Chondrocyte (in vitro differentiated cells): ENCODE data around the gene TMEM213. TPM values are rescaled to one million over a fixed set of nuclear protein-coding genes. Genes with fewer than 3 reads are reported as not detected.
"Not testable (repeated sequence)": the region's sequence is repeated elsewhere in the genome, so short reads cannot be mapped to it uniquely, and the experiment has no call there.

Experiments
- DNase-seq: peaks from one replicate; pipeline ENCODE4 v3.0.0; 2021; ENCODE audit warnings: mixed read lengths, low spot score
- H3K27ac Mint-ChIP-seq: one replicate; pipeline ENCODE4 v1.8.0; 2021; ENCODE audit warnings: mild to moderate bottlenecking, moderate library complexity, mixed read lengths; ENCODE audit not compliant: unreplicated experiment
- H3K27me3 Mint-ChIP-seq: 2 replicates; pipeline ENCODE4 v1.8.0; 2021; ENCODE audit warnings: low read depth, mixed read lengths
- H3K36me3 Mint-ChIP-seq: 2 replicates; pipeline ENCODE4 v1.8.0; 2021; ENCODE audit warnings: low read depth, mixed read lengths
- H3K4me1 Mint-ChIP-seq: 2 replicates; pipeline ENCODE4 v1.8.0; 2021; ENCODE audit warnings: low read depth, mild to moderate bottlenecking, mixed read lengths
- H3K4me3 Mint-ChIP-seq: one replicate; pipeline ENCODE4 v1.8.0; 2021; ENCODE audit warnings: mild to moderate bottlenecking, moderate library complexity, mixed read lengths; ENCODE audit not compliant: unreplicated experiment
- H3K9me3 Mint-ChIP-seq: 2 replicates; pipeline ENCODE4 v1.8.0; 2021; ENCODE audit warnings: low read depth, mixed read lengths
- total RNA-seq: library from RNA; stranded (reverse); gene quantifications from 3 replicates; pipeline ENCODE4 v1.2.1, GENCODE V29; 2021
- TF ChIP-seq, protein P1 (sequence below): fragments of 200-600 bp; sonication (generic); IDR thresholded peaks from 2 replicates; pipeline ENCODE4 v1.5.0; 2021; ENCODE audit warnings: antibody characterized with exemption, mild to moderate bottlenecking, moderate library complexity

Gene TMEM213
- total RNA-seq, 1 donor from 2014 or later = not detected

DNA sequence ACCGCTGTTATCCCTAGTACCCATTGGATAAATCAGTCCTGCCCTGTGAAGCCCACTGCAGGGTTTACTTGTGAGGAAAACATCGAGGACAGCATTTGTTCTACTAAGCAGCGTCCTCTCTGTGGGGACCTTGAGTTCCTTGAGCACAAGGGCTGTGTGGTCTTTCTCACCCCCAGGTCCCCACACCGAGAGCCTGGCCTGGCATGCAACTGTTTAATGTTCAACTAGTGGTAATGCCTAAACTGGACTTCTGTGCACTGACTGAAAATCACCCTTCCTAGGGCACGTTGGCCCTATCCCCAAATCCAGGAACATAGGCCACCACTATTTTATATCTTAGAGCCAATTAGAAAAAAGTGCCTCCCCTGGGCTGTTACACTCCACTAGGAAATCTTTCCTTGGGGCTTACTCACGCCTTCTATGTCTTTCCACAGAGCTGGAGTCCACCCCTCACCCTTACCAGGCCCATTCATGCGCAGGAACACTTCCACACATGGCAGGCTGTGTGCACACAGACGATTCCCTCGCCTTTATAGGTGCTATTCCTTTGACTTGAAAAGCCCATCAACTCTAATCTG lies 1.7 kb upstream of the TMEM213 start:
- TF ChIP-seq, protein P1, sequence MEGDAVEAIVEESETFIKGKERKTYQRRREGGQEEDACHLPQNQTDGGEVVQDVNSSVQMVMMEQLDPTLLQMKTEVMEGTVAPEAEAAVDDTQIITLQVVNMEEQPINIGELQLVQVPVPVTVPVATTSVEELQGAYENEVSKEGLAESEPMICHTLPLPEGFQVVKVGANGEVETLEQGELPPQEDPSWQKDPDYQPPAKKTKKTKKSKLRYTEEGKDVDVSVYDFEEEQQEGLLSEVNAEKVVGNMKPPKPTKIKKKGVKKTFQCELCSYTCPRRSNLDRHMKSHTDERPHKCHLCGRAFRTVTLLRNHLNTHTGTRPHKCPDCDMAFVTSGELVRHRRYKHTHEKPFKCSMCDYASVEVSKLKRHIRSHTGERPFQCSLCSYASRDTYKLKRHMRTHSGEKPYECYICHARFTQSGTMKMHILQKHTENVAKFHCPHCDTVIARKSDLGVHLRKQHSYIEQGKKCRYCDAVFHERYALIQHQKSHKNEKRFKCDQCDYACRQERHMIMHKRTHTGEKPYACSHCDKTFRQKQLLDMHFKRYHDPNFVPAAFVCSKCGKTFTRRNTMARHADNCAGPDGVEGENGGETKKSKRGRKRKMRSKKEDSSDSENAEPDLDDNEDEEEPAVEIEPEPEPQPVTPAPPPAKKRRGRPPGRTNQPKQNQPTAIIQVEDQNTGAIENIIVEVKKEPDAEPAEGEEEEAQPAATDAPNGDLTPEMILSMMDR = no peak
- Mint-ChIP-seq H3K27ac (no peak overlapping the region), H3K4me1 (peaks cover 4% of the 10 kb centered on the region), H3K9me3 (no peaks in the 10 kb centered on the region), H3K4me3 (no peak overlapping the region), H3K27me3 (peaks cover 21% of the 10 kb centered on the region), H3K36me3 (peaks cover 2% of the 10 kb centered on the region)
- no peak for DNase-seq

DNA sequence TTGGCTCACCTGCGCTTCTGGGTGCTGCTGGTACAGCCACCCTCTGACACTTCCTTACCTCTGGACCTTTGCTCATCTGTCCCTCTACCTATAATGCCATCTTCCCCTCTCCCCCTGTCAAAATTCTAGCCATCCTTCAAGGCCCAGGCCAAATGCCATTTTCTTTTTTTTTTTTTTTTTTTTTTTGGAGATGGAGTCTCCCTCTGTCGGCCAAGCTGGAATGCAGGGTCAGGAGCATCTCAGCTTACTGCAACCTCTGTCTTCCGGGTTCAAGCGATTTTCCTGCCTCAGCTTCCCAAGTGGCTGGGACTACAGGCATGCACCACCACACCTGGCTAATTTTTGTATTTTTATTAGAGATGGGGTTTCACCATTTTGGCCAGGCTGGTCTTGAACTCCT lies 748 bp upstream of the TMEM213 start:
- not testable (repeated sequence) for H3K27ac Mint-ChIP-seq, H3K9me3 Mint-ChIP-seq, H3K4me1 Mint-ChIP-seq, H3K4me3 Mint-ChIP-seq, H3K36me3 Mint-ChIP-seq, DNase-seq
- peaks cover 21% of the 10 kb centered on the region for H3K27me3 Mint-ChIP-seq

DNA sequence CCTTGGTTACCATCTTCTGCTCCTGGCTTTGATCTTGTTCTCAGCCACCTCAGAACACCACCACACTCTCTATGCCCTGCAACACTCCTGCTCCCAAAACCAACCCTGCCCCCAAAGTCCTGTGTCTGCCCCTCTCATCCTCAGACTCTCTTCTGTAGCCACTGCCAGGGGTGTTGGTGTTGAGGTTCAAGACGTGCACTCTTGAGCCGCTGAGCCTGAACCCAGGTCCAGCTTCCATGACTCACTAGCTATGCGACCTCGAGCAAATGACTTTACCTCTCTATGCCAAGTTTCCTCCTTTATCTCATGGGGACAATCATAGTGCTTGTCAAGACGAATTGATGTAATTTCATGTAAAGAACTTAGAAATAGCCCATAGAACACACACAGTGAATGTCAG lies 1.0 kb downstream of the TMEM213 start:
- no peak overlapping the region for H3K27ac Mint-ChIP-seq
- H3K9me3 Mint-ChIP-seq = no peaks in the 10 kb centered on the region
- peaks cover 2% of the 10 kb centered on the region for H3K36me3 Mint-ChIP-seq
- H3K27me3 Mint-ChIP-seq = peaks cover 21% of the 10 kb centered on the region
- TF ChIP-seq, protein P1 = no peak
- peaks cover 4% of the 10 kb centered on the region for H3K4me1 Mint-ChIP-seq
- no peak for DNase-seq
- no peak overlapping the region for H3K4me3 Mint-ChIP-seq

DNA sequence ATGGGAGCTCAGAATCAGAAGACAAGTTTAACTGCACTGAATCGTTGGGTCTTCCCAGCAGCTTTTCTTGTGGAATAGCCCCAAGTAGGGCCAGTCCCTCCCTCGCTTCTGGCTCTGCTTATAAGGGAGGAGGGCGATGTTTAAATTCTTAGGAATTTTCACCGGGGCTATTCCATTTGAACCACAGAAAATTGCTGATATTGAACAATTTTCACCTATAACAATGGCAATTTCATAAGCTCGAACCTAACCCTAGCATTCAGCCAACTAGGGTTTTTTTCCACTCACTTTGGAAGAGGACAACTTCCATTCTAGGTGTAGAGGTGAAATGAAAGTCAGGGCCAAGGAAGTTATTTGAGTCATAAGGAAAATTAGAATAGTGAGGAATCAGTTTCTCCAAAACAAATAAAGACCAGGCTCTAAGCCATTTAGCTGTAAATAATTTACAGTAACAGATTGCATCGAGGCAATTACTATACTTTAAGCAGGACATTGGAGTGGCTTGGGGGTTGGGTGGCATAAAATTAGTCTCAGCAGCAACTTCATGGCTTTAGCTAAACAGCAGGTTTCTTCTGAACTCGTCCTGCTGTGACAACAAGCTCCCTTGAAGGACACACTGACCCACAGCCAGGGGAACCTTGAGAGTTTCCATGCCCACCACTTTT lies 1.7 kb downstream of the TMEM213 start:
- H3K4me1 Mint-ChIP-seq = peaks cover 2% of the 10 kb centered on the region
- TF ChIP-seq, protein P1 = no peak

DNA sequence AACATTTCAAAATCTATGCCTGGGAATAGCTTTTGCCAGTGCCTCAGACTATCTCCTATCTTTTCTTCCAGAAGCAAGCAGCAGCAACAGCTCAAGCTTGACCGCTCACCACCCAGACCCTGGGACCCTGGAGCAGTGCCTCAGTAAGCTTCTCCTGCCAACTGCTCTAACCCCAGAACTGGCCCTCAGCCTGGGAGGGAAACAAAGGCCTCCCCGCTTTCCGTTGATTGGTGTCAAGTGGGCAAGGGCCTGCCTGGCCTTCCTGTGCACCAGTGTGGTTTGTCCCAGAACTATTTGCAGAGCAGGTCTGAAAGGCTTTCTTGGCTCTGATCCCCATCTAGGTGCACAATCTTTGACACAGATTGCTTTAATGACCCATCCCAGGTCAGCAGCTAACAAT lies 3.5 kb downstream of the TMEM213 start:
- H3K27me3 Mint-ChIP-seq = peaks cover 34% of the 10 kb centered on the region
- H3K9me3 Mint-ChIP-seq = no peaks in the 10 kb centered on the region
- H3K36me3 Mint-ChIP-seq = peaks cover 2% of the 10 kb centered on the region
- DNase-seq = no peak
- no peak overlapping the region for H3K4me3 Mint-ChIP-seq
- no peak overlapping the region for H3K27ac Mint-ChIP-seq
- TF ChIP-seq, protein P1 = no peak
- H3K4me1 Mint-ChIP-seq = no peaks in the 10 kb centered on the region

More for the DNA sequence above, 1.7 kb downstream of the TMEM213 start:
- no peak overlapping the region for H3K4me3 Mint-ChIP-seq
- peaks cover 2% of the 10 kb centered on the region for H3K36me3 Mint-ChIP-seq
- no peak overlapping the region for H3K27ac Mint-ChIP-seq
- H3K27me3 Mint-ChIP-seq = peaks cover 28% of the 10 kb centered on the region
- DNase-seq = no peak
- no peaks in the 10 kb centered on the region for H3K9me3 Mint-ChIP-seq

DNA sequence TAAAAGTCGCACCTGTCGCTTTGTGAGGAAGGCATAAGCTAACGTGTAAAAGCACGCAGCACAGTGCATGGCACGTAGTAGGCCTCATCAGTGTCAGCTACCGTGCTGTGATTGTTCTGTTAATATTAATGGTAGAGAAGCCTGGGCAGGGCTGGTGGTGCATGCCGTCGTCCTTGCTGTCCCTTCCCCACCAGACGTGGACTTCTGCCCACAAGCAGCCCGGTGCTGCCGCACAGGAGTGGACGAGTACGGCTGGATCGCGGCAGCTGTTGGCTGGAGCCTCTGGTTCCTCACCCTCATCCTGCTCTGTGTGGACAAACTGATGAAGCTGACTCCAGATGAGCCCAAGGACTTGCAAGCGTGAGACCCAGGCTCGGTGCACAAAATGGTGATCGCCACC lies 4.9 kb downstream of the TMEM213 start:
- TF ChIP-seq, protein P1 = no peak
- Mint-ChIP-seq H3K36me3 (peaks cover 2% of the 10 kb centered on the region), H3K4me1 (no peaks in the 10 kb centered on the region), H3K27me3 (peaks cover 25% of the 10 kb centered on the region), H3K9me3 (no peaks in the 10 kb centered on the region), H3K27ac (no peak overlapping the region), H3K4me3 (no peak overlapping the region)
- no peak for DNase-seq
